GM12878 (cell line): ENCODE measurements around the gene TNFSF15. TPM values are rescaled to one million over a fixed set of nuclear protein-coding genes. Genes with fewer than 3 reads are reported as not detected.

Experiments used
- ATF2 ChIP-seq: IDR thresholded peaks from 2 replicates; pipeline ENCODE4 v1.6.1; 2012; ENCODE audit warnings: low read length, inconsistent platforms
- BCLAF1 ChIP-seq: fragments of 450-650 bp; IDR thresholded peaks from 2 replicates; pipeline ENCODE4 v1.6.1; 2017; ENCODE audit warnings: antibody characterized with exemption, mild to moderate bottlenecking, moderate library complexity
- CBFB ChIP-seq: IDR thresholded peaks from 2 replicates; pipeline ENCODE4 v1.6.1; 2016; ENCODE audit warnings: antibody characterized with exemption, low read depth
- CEBPB ChIP-seq, 2 experiments: fragments of 150-350 bp in 1 of 2; IDR thresholded peaks; 2 replicates each; pipeline ENCODE4 v1.6.1; 2012 to 2014; ENCODE audit warnings: low read depth in 2 of 2, low read length in 2 of 2, borderline replicate concordance in 1 of 2, inconsistent platforms in 1 of 2
- CHD4 ChIP-seq: fragments of 200-600 bp; sonication (generic); IDR thresholded peaks from 2 replicates; pipeline ENCODE4 v1.6.1; 2016; ENCODE audit warnings: mild to moderate bottlenecking
- CTCF ChIP-seq, 3 experiments: IDR thresholded peaks in 2 of 3; conservative IDR thresholded peaks in 1 of 3; 2 replicates each; pipeline ENCODE4 v1.5.1; 2011; ENCODE audit warnings: low read depth in 3 of 3, low read length in 3 of 3, mild to moderate bottlenecking in 3 of 3, control low read depth in 2 of 3, moderate library complexity in 2 of 3, inconsistent platforms in 1 of 3, mixed read lengths in 1 of 3; ENCODE audit not compliant: control insufficient read depth in 2 of 3, insufficient read depth in 1 of 3; ENCODE audit errors: extremely low read depth in 1 of 3
- IRF4 ChIP-seq: IDR thresholded peaks from 2 replicates; pipeline ENCODE4 v1.6.1; 2011; ENCODE audit warnings: low read depth, low read length
- LARP7 ChIP-seq: fragments of 450-650 bp; IDR thresholded peaks from 2 replicates; pipeline ENCODE4 v1.6.1; 2017; ENCODE audit warnings: mild to moderate bottlenecking
- MAX ChIP-seq: IDR thresholded peaks from 2 replicates; pipeline ENCODE4 v1.6.1; 2012; ENCODE audit warnings: low read depth, low read length, improper control_type of control experiment
- NKRF ChIP-seq: fragments of 450-650 bp; conservative IDR thresholded peaks from 2 replicates; pipeline ENCODE4 v1.6.1; 2017; ENCODE audit warnings: mild to moderate bottlenecking, moderate library complexity
- PRDM15 ChIP-seq: fragments of 450-650 bp; formaldehyde crosslinking; IDR thresholded peaks from 2 replicates; pipeline ENCODE4 v1.4.0; 2020; ENCODE audit warnings: mild to moderate bottlenecking, moderate library complexity
- RBBP5 ChIP-seq: fragments of 200-600 bp; sonication (generic); conservative IDR thresholded peaks from 2 replicates; pipeline ENCODE4 v1.6.1; 2016
- RUNX3 ChIP-seq: IDR thresholded peaks from 2 replicates; pipeline ENCODE4 v1.6.1; 2012; ENCODE audit warnings: low read length, inconsistent platforms
- SMAD1 ChIP-seq: fragments of 450-650 bp; IDR thresholded peaks from 2 replicates; pipeline ENCODE4 v1.6.1; 2018; ENCODE audit warnings: mild to moderate bottlenecking, low read depth; ENCODE audit not compliant: partially characterized antibody
- YBX1 ChIP-seq: fragments of 450-650 bp; IDR thresholded peaks from 2 replicates; pipeline ENCODE4 v1.6.1; 2016; ENCODE audit warnings: antibody characterized with exemption
- ZNF24 ChIP-seq: fragments of 450-650 bp; IDR thresholded peaks from 2 replicates; pipeline ENCODE4 v1.6.1; 2017; ENCODE audit warnings: antibody characterized with exemption, mild to moderate bottlenecking
- polyA plus RNA-seq, 11 experiments: library from polyadenylated mRNA; depleted of rRNA in 4 of 11; unstranded in 6 of 11; stranded (reverse) in 5 of 11; fragments of >200 nt; fragmentation: Nextera tagmentation in 4 of 11; fragmentation: Illumina TruSeq in 1 of 11; extraction: Ambion mirVana in 4 of 11; extraction: Trizol in 1 of 11; gene quantifications; 1 replicate in 1 of 11; 2 replicates in 10 of 11; pipeline versions ENCODE4 v1.2.1 to v1.2.3, GENCODE V29; 2011 to 2016; ENCODE audit warnings: inconsistent platforms in 2 of 11, missing spikeins in 2 of 11, low read depth in 1 of 11
- total RNA-seq, 4 experiments: library from RNA; depleted of rRNA in 3 of 4; stranded (reverse); fragments of >200 nt in 3 of 4; fragmentation: Illumina TruSeq in 1 of 4; extraction: Trizol in 1 of 4; gene quantifications; 2 replicates each; pipeline versions ENCODE4 v1.2.1 to v1.2.3, GENCODE V29; 2013 to 2021

Gene TNFSF15
- total and polyA plus RNA-seq, 10 of the 15 experiments (the other 5 are each of a cell fraction or from before 2014, with no cell fraction given), result 0.03 TPM; not detected in 9

- TF ChIP-seq ATF2, result no peak
- no peak for TF ChIP-seq PRDM15 (CRISPR knock-in tag)
- no peak for TF ChIP-seq CBFB
- peak; percentile 68 for TF ChIP-seq RUNX3
- no peak for TF ChIP-seq YBX1
- no peak for TF ChIP-seq RBBP5
- no peak for TF ChIP-seq BCLAF1
- no peak for TF ChIP-seq ZNF24
- TF ChIP-seq CHD4, result no peak
- no peak for TF ChIP-seq LARP7
- TF ChIP-seq CTCF (IDR thresholded peaks at IDR 0.05 in 2 of 3, conservative IDR thresholded peaks at IDR 0.05 in 1 of 3; ENCODE audit: control insufficient read depth in 2 of 3, extremely low read depth in 1 of 3, insufficient read depth in 1 of 3, low read depth in 3 of 3, low read length in 3 of 3), result no peak
- TF ChIP-seq IRF4, result 0 out of 2 replicates have a peak, but pooled peaks have one; percentile 12
- TF ChIP-seq NKRF, result no peak
- no peak for TF ChIP-seq SMAD1
- TF ChIP-seq CEBPB (IDR thresholded peaks at IDR 0.05; ENCODE audit: borderline replicate concordance in 1 of 2, low read depth in 2 of 2, low read length in 2 of 2), result no peak
- no peak for TF ChIP-seq MAX
These were observed at the start of gene TNFSF15 (continued) for GRCh38 chr9:114805670-114806525.
